ENCODE measurements around the gene UTS2R. TPM values are rescaled to one million over a fixed set of nuclear protein-coding genes. Genes with fewer than 3 reads are reported as not detected.
"Not testable (repeated sequence)": the region's sequence is repeated elsewhere in the genome, so short reads cannot be mapped to it uniquely, and the experiment has no call there.

UTS2R gene
- total RNA-seq, 1 experiment from 2014 or later, result 0.46 TPM

DNA sequence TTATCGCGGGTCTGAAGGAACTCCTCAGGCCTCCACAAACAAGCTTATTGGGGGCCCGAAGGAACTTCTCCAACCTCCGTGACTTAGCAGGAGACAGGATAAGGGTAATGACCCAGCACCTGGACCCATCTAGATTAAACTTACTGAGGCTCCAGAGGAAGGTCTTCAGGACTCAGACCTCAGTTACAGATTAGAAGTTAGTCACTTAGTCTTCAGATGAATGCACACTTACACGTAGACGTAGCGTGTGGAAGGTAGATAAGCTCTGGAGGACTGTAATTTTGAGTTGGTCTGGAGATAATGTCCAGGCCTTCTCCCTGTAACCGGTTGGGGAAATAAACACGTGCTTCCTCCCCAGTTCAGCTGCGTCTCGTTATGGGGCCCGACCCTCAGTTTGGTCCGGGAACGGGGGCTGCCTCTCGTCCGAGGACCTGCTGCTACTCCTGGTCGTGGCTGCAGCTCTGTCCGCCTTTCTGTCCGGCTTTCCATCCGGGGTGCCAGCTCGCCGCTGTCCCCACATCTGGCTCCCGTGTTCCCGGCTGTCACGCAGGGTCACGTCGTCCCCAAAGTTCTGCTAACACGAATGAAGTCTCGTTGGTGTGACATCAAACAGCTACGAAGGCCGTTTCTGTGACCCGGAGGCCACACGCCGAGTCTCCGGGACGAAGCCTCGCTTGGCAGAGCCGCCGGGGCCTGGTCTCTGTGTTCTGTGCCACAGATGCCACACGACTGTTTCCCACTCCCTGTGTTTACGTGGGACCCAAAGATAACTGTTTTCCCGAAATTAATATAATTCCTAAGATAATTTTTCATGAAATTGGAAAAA lies 26.2 kb upstream of the UTS2R start:
- H3K27ac Mint-ChIP-seq, result no peak overlapping the region
- no peak for DNase-seq (ENCODE audit: low spot score)
- H3K9me3 Mint-ChIP-seq, result peaks cover 7% of the 10 kb centered on the region
- ATAC-seq, result no peak
- H3K27me3 Mint-ChIP-seq (ENCODE audit: low read depth), result peaks cover 18% of the 10 kb centered on the region
- TF ChIP-seq, protein P1, sequence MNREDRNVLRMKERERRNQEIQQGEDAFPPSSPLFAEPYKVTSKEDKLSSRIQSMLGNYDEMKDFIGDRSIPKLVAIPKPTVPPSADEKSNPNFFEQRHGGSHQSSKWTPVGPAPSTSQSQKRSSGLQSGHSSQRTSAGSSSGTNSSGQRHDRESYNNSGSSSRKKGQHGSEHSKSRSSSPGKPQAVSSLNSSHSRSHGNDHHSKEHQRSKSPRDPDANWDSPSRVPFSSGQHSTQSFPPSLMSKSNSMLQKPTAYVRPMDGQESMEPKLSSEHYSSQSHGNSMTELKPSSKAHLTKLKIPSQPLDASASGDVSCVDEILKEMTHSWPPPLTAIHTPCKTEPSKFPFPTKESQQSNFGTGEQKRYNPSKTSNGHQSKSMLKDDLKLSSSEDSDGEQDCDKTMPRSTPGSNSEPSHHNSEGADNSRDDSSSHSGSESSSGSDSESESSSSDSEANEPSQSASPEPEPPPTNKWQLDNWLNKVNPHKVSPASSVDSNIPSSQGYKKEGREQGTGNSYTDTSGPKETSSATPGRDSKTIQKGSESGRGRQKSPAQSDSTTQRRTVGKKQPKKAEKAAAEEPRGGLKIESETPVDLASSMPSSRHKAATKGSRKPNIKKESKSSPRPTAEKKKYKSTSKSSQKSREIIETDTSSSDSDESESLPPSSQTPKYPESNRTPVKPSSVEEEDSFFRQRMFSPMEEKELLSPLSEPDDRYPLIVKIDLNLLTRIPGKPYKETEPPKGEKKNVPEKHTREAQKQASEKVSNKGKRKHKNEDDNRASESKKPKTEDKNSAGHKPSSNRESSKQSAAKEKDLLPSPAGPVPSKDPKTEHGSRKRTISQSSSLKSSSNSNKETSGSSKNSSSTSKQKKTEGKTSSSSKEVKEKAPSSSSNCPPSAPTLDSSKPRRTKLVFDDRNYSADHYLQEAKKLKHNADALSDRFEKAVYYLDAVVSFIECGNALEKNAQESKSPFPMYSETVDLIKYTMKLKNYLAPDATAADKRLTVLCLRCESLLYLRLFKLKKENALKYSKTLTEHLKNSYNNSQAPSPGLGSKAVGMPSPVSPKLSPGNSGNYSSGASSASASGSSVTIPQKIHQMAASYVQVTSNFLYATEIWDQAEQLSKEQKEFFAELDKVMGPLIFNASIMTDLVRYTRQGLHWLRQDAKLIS (CRISPR knock-in tag; IDR thresholded peaks at IDR 0.05; ENCODE audit: borderline replicate concordance), result no peak
- TF ChIP-seq, protein P2, sequence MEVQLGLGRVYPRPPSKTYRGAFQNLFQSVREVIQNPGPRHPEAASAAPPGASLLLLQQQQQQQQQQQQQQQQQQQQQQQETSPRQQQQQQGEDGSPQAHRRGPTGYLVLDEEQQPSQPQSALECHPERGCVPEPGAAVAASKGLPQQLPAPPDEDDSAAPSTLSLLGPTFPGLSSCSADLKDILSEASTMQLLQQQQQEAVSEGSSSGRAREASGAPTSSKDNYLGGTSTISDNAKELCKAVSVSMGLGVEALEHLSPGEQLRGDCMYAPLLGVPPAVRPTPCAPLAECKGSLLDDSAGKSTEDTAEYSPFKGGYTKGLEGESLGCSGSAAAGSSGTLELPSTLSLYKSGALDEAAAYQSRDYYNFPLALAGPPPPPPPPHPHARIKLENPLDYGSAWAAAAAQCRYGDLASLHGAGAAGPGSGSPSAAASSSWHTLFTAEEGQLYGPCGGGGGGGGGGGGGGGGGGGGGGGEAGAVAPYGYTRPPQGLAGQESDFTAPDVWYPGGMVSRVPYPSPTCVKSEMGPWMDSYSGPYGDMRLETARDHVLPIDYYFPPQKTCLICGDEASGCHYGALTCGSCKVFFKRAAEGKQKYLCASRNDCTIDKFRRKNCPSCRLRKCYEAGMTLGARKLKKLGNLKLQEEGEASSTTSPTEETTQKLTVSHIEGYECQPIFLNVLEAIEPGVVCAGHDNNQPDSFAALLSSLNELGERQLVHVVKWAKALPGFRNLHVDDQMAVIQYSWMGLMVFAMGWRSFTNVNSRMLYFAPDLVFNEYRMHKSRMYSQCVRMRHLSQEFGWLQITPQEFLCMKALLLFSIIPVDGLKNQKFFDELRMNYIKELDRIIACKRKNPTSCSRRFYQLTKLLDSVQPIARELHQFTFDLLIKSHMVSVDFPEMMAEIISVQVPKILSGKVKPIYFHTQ (CRISPR knock-in tag; IDR thresholded peaks at IDR 0.05), result no peak
- no peak for TF ChIP-seq TEAD4 (CRISPR knock-in tag; IDR thresholded peaks at IDR 0.05)
- TF ChIP-seq CREM (CRISPR knock-in tag; IDR thresholded peaks at IDR 0.05), result no peak
- no peak overlapping the region for H3K4me3 Mint-ChIP-seq
- POLR2A ChIA-PET, result interaction anchor here (0.9 kb wide), 1 partner anchor 11 kb away, joined by 3 read pairs; no protein-coding TSS in a partner anchor
- H3K36me3 Mint-ChIP-seq, result peaks cover 7% of the 10 kb centered on the region
- no peaks in the 10 kb centered on the region for H3K4me1 Mint-ChIP-seq
- CTCF ChIA-PET, result interaction anchor here (1.4 kb wide), 1 partner anchor 44 kb away, joined by 3 read pairs; no protein-coding TSS in a partner anchor

DNA sequence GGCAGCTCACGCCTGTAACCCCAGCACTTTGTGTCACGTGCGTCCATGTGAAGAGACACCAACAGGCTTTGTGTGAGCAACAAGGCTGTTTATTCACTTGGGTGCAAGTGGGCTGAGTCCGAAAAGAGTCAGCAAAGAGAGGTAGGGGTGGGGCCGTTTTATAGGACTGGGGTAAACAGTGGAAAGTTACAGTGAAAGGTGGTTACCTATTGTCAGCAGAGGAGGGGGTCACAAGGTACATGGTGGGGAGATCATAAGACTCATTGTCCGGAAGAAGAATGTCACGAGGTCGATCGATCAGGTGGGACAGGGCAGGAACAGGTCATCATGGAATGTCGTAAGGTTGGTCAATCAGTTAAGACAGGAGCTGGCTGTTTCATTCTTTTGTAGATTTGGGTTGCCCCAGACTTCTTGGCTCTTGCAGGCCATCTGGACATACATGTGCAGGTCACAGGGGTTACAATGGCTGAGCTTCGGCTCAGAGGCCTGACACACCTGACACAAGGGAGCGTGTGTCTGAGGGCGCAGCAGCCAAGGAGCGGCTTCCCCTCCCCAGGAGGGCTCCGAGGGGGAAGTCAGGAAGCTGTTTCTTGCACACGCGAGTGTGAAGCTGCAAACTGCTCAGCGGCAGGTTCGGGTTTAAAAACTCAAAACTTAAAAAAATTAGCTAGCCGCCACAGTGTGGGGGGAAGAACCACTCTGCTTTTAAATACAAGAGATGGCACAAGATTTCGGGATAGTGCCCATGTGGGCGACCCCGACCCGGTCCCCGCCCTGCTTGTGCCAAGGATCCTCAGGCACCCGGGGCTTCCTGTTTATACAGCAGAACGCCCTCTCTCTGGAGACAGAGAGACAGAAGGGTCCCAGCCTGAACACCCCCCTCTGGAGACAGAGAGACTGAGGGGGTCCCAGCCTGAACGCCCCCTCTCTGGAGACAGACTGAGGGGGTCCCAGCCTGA lies 24.9 kb upstream of the UTS2R start:
- Mint-ChIP-seq H3K4me1 (no peaks in the 10 kb centered on the region), H3K9me3 (no peaks in the 10 kb centered on the region), H3K4me3 (no peak overlapping the region), H3K36me3 (no peaks in the 10 kb centered on the region), H3K27me3 (ENCODE audit: low read depth) (peaks cover 9% of the 10 kb centered on the region), H3K27ac (peak overlapping the region; percentile 50; the same call in 1 of the 2 replicates)
- TF ChIP-seq, protein P3, sequence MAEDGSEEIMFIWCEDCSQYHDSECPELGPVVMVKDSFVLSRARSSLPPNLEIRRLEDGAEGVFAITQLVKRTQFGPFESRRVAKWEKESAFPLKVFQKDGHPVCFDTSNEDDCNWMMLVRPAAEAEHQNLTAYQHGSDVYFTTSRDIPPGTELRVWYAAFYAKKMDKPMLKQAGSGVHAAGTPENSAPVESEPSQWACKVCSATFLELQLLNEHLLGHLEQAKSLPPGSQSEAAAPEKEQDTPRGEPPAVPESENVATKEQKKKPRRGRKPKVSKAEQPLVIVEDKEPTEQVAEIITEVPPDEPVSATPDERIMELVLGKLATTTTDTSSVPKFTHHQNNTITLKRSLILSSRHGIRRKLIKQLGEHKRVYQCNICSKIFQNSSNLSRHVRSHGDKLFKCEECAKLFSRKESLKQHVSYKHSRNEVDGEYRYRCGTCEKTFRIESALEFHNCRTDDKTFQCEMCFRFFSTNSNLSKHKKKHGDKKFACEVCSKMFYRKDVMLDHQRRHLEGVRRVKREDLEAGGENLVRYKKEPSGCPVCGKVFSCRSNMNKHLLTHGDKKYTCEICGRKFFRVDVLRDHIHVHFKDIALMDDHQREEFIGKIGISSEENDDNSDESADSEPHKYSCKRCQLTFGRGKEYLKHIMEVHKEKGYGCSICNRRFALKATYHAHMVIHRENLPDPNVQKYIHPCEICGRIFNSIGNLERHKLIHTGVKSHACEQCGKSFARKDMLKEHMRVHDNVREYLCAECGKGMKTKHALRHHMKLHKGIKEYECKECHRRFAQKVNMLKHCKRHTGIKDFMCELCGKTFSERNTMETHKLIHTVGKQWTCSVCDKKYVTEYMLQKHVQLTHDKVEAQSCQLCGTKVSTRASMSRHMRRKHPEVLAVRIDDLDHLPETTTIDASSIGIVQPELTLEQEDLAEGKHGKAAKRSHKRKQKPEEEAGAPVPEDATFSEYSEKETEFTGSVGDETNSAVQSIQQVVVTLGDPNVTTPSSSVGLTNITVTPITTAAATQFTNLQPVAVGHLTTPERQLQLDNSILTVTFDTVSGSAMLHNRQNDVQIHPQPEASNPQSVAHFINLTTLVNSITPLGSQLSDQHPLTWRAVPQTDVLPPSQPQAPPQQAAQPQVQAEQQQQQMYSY (CRISPR knock-in tag; IDR thresholded peaks at IDR 0.05), result no peak
- peak; percentile 85 for TF ChIP-seq GABPB1 (CRISPR knock-in tag; IDR thresholded peaks at IDR 0.05)
- no peak for TF ChIP-seq NFYB (CRISPR knock-in tag; conservative IDR thresholded peaks at IDR 0.05; ENCODE audit: low read depth)
- DNase-seq (ENCODE audit: low spot score) (no peak), ATAC-seq (no peak)
- POLR2A ChIA-PET, result no interaction called here
- CTCF ChIA-PET, result interaction anchor here (1.4 kb wide), 1 partner anchor 45 kb away, joined by 3 read pairs; no protein-coding TSS in a partner anchor

DNA sequence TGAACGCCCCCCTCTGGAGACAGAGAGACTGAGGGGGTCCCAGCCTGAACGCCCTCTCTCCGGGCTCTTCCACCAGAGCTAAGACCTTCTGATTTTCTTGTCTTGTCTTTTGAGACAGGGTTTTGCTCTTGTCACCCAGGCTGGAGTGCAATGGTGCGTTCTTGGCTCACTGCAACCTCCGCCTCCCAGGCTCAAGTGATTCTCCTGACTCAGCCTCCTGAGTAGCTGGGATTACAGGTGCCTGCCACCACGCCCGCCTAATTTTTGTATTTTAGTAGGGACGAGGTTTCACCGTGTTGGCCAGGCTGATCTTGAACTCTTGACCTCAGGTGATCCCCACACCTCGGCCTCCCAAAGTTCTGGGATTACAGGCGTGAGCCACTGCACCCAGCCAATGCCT lies 23.6 kb upstream of the UTS2R start:
- ATAC-seq; H3K27me3 Mint-ChIP-seq (ENCODE audit: low read depth); H3K36me3 Mint-ChIP-seq; H3K4me1 Mint-ChIP-seq; DNase-seq (ENCODE audit: low spot score); CTCF ChIA-PET; H3K27ac Mint-ChIP-seq; POLR2A ChIA-PET; H3K4me3 Mint-ChIP-seq; H3K9me3 Mint-ChIP-seq: not testable (repeated sequence)

All from WTC11 (cell line).